HL-60 (cell line): ENCODE results near the gene STX8.

Experiments used
- DNase-seq, 2 experiments: peaks; one replicate each; pipeline ENCODE4 v3.0.0-alpha.2; 2010 to 2020; ENCODE audit warnings: low read depth in 1 of 2, low spot score in 1 of 2
- H3K27ac ChIP-seq: fragments of 250-450 bp; sonication (Bioruptor Pico); replicated peaks from 2 replicates; pipeline ENCODE4 v1.5.1; 2020; ENCODE audit warnings: mild to moderate bottlenecking, moderate library complexity
- H3K27me3 ChIP-seq: fragments of 250-450 bp; sonication (Bioruptor Pico); 2 replicates; pipeline ENCODE4 v1.5.1; 2021; ENCODE audit warnings: mild to moderate bottlenecking, moderate library complexity; ENCODE audit not compliant: insufficient read depth, poor library complexity, severe bottlenecking
- H3K4me3 ChIP-seq: replicated peaks from 2 replicates; pipeline ENCODE4 v1.5.1; 2011; ENCODE audit warnings: mild to moderate bottlenecking, control low read depth, low read length; ENCODE audit not compliant: insufficient read depth
- GABPA ChIP-seq: IDR thresholded peaks from 2 replicates; pipeline ENCODE4 v1.6.1; 2012; ENCODE audit warnings: low read depth
- POLR2AphosphoS5 ChIP-seq: IDR thresholded peaks from 2 replicates; pipeline ENCODE4 v1.6.1; 2012; ENCODE audit warnings: low read depth
- SPI1 ChIP-seq: IDR thresholded peaks from 2 replicates; pipeline ENCODE4 v1.6.1; 2012; ENCODE audit warnings: low read depth, mild to moderate bottlenecking, borderline replicate concordance
- TF ChIP-seq, protein P1 (sequence below): IDR thresholded peaks from 2 replicates; pipeline ENCODE4 v1.6.1; 2012; ENCODE audit warnings: low read depth; ENCODE audit not compliant: insufficient replicate concordance
- TF ChIP-seq, protein P2 (sequence below): IDR thresholded peaks from one replicate; pipeline ENCODE4 v1.5.1; 2011; ENCODE audit warnings: low read length, control low read depth, inconsistent platforms; ENCODE audit not compliant: insufficient read depth

Gene STX8

DNA sequence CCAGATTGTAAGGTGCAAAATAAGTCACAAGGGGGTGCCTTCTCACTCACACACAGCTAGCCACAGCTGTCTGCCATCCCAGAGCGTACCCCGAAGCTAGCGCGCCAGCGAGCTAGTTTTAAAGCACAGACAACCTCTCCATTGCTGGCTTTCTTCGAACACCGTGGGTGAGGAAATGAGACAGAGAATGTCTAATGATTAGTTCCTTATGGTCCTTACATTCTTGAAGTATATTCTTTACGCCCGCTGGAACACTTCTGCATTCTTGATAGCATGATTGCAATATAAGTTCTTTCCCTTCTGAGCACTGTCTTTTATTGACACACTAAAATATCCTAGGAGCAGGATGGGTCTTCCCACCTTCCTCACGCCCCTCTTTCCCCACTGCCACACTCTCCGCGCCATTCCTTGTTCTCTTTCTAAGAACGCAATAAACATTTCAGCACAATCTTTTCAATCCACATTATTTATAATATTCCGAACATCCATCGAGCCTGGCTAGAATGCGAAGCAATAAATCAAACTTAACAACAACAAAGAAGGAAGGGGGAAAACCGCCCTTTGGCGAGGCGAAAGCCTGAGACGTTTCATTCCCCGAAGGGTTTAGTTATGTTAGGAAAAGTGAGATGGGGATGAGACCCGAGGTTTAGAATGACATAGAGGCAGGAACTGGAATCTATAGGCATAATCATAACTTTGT lies 303.0 kb downstream of the STX8 start:
- Histone ChIP-seq H3K27me3 (no peaks in the 10 kb centered on the region), H3K4me3 (no peak overlapping the region), H3K27ac (no peak overlapping the region)
- no peak for DNase-seq
- no peak for TF ChIP-seq POLR2AphosphoS5
- TF ChIP-seq, protein P1, sequence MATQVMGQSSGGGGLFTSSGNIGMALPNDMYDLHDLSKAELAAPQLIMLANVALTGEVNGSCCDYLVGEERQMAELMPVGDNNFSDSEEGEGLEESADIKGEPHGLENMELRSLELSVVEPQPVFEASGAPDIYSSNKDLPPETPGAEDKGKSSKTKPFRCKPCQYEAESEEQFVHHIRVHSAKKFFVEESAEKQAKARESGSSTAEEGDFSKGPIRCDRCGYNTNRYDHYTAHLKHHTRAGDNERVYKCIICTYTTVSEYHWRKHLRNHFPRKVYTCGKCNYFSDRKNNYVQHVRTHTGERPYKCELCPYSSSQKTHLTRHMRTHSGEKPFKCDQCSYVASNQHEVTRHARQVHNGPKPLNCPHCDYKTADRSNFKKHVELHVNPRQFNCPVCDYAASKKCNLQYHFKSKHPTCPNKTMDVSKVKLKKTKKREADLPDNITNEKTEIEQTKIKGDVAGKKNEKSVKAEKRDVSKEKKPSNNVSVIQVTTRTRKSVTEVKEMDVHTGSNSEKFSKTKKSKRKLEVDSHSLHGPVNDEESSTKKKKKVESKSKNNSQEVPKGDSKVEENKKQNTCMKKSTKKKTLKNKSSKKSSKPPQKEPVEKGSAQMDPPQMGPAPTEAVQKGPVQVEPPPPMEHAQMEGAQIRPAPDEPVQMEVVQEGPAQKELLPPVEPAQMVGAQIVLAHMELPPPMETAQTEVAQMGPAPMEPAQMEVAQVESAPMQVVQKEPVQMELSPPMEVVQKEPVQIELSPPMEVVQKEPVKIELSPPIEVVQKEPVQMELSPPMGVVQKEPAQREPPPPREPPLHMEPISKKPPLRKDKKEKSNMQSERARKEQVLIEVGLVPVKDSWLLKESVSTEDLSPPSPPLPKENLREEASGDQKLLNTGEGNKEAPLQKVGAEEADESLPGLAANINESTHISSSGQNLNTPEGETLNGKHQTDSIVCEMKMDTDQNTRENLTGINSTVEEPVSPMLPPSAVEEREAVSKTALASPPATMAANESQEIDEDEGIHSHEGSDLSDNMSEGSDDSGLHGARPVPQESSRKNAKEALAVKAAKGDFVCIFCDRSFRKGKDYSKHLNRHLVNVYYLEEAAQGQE: no peak
- TF ChIP-seq GABPA: no peak
- TF ChIP-seq, protein P2, sequence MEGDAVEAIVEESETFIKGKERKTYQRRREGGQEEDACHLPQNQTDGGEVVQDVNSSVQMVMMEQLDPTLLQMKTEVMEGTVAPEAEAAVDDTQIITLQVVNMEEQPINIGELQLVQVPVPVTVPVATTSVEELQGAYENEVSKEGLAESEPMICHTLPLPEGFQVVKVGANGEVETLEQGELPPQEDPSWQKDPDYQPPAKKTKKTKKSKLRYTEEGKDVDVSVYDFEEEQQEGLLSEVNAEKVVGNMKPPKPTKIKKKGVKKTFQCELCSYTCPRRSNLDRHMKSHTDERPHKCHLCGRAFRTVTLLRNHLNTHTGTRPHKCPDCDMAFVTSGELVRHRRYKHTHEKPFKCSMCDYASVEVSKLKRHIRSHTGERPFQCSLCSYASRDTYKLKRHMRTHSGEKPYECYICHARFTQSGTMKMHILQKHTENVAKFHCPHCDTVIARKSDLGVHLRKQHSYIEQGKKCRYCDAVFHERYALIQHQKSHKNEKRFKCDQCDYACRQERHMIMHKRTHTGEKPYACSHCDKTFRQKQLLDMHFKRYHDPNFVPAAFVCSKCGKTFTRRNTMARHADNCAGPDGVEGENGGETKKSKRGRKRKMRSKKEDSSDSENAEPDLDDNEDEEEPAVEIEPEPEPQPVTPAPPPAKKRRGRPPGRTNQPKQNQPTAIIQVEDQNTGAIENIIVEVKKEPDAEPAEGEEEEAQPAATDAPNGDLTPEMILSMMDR: no peak
- TF ChIP-seq SPI1: no peak

DNA sequence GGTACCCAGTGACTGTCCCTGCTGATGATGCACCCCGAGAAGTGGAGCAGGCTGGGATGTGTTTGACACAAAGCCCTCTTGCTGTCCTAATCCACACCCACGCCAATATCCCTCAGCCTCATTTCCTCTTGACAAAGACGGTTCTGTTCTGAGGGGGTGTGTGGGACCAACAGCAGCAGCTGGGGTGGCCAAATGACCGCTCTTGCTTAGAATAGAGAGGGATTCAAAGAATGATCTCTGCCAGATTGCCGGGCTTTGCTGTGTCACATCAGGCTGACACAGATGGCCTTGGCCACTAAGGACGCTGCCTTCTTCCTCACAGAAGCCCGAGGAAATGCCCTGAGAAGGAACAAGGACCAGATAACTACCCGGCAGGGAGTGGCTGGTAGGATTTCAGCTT lies 303.6 kb downstream of the STX8 start:
- Histone ChIP-seq H3K4me3 (no peak overlapping the region), H3K27ac (no peak overlapping the region), H3K27me3 (no peaks in the 10 kb centered on the region)
- no peak for DNase-seq
- TF ChIP-seq, protein P1: no peak

DNA sequence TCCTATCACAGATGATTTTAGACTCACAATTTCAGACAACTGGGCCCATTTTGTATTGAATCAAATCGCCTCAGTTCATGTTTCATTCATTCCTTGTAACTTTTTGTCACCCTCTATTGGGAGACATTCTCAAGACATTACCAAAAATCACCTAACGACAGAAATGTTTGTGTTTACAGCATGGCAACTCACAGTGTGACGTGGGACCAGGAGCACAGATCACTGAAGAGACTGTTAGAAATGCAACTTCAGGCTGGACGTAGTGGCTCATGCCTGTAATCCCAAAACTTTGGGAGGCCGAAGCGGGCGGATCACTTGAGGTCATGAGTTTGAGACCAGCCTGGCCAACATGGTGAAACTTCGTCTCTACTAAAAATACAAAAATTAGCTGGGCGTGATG lies 304.7 kb downstream of the STX8 start:
- TF ChIP-seq SPI1 (no peak), POLR2AphosphoS5 (no peak)
- TF ChIP-seq, protein P2: no peak
- Histone ChIP-seq H3K27ac (no peak overlapping the region), H3K27me3 (no peaks in the 10 kb centered on the region), H3K4me3 (no peak overlapping the region)
- no peak for DNase-seq

DNA sequence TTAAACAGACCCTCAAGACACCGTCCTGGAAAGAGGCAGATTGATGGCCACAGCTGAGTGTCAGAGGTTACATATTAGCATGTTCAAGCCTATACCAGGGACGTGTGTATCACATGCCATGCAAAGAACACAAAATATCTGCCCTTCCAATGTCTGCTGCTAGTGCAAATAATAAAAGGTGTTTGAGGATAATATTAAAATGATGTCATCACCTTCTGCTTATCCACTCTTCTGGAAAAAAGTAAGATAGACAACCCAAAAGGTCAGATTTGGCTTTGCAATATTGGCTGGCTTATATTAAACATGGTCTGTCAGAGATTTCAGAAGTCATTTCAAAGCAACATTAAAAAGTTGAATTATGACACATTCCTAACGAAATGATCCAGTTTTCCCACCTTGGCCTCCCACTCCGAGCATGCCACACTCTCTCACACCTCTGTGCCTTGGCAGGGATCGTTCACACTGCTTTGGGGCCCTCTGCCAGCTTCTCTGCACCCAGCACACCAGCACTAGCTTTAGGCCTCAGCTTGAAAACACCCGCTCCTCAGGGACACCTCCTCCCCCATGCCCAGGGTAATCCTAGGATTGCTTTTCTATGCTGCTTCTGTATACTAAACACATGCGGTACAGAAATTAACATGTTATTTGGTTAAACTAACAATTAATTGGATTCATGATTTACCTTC lies 306.1 kb downstream of the STX8 start:
- H3K4me3 ChIP-seq: no peak overlapping the region
- no peaks in the 10 kb centered on the region for H3K27me3 ChIP-seq
- no peak for DNase-seq
- no peak for TF ChIP-seq POLR2AphosphoS5
- TF ChIP-seq, protein P2: no peak
- H3K27ac ChIP-seq: no peak overlapping the region
